Dendritic cell treated with granulocyte-macrophage colony-stimulating factor and Interleukin-4, amounts not matched to agents 40 ng/mL and 50 ng/mL, for 4 days (primary cell): ENCODE results near the gene MARK2.
A peak's percentile ranks its signal among the peaks of the same experiment; 100 is the strongest.

Source experiments
- H3K27ac Mint-ChIP-seq: one replicate; pipeline ENCODE4 v1.8.0; 2022; ENCODE audit warnings: mild to moderate bottlenecking, mixed read lengths
- H3K27me3 Mint-ChIP-seq: one replicate; pipeline ENCODE4 v1.8.0; 2022; ENCODE audit warnings: mild to moderate bottlenecking, mixed read lengths
- H3K36me3 Mint-ChIP-seq: one replicate; pipeline ENCODE4 v1.8.0; 2022; ENCODE audit warnings: low read depth, mixed read lengths
- H3K4me1 Mint-ChIP-seq: one replicate; pipeline ENCODE4 v1.8.0; 2022; ENCODE audit warnings: low read depth, mixed read lengths
- H3K4me3 Mint-ChIP-seq: one replicate; pipeline ENCODE4 v1.8.0; 2022; ENCODE audit warnings: mild to moderate bottlenecking, moderate library complexity, mixed read lengths
- H3K9me3 Mint-ChIP-seq: one replicate; pipeline ENCODE4 v1.8.0; 2022; ENCODE audit warnings: mixed read lengths
- intact Hi-C: fragments of 100-400 bp; cut with micrococcal nuclease; formaldehyde crosslinking; loops from one replicate; pipeline ENCODE4 v1.15.0; 2022

Gene MARK2

DNA sequence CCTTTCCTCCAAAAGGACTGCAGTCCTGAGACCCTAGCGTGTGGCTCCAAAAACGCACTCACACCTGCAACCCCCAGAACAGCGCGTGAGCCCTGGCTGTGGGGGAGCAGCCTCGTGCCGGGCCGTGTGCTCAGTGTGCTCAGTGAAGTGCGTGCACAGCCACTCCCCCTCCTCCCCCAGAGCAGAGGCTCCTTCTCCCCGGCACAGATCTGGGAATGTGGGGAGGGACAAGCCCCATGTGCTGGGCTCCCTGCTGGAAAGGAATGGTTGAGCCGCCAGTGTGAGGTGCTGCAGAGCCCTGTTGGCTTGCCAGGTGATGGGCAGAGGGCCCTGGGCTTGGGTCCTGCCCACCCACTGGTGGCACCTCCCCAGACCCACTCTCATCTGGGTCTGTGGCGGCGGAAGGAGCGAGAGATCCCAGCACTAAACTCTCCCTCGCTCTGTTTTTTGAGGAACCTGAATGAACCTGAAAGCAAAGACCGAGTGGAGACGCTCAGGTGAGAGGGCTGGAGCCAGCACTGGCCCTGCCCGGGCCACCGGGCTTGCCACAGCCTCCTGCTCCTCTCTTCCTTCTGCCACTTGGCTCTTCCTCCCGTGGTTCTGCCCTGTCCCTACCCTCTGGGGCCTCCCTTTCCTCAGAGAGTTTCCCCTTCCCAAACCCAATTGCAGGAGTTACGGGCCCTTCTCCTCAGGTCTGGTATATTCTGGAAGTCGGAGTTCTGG is 69.1 kb downstream of the MARK2 start:
- Mint-ChIP-seq H3K27ac (no peak overlapping the region), H3K9me3 (no peaks in the 10 kb centered on the region), H3K4me1 (peaks cover 32% of the 10 kb centered on the region), H3K36me3 (peaks cover 87% of the 10 kb centered on the region), H3K4me3 (no peak overlapping the region), H3K27me3 (no peaks in the 10 kb centered on the region)
- intact Hi-C loops = no loop called here

DNA sequence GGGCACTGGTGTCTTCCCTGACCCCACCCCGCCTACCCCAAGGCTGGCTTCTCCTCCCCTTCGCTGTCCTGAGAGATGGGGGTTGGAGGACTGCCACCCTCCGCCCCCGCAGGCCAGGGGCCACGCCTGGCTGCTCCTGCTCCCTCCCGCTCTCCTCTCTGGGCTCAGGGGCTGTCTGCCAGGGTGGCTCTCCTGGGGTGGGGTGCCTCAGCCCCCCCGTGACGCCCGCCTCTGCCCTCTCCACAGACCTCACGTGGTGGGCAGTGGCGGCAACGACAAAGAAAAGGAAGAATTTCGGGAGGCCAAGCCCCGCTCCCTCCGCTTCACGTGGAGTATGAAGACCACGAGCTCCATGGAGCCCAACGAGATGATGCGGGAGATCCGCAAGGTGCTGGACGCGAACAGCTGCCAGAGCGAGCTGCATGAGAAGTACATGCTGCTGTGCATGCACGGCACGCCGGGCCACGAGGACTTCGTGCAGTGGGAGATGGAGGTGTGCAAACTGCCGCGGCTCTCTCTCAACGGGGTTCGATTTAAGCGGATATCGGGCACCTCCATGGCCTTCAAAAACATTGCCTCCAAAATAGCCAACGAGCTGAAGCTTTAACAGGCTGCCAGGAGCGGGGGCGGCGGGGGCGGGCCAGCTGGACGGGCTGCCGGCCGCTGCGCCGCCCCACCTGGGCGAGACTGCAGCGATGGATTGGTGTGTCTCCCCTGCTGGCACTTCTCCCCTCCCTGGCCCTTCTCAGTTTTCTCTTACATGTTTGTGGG is 69.9 kb downstream of the MARK2 start:
- intact Hi-C loops = no loop called here

DNA sequence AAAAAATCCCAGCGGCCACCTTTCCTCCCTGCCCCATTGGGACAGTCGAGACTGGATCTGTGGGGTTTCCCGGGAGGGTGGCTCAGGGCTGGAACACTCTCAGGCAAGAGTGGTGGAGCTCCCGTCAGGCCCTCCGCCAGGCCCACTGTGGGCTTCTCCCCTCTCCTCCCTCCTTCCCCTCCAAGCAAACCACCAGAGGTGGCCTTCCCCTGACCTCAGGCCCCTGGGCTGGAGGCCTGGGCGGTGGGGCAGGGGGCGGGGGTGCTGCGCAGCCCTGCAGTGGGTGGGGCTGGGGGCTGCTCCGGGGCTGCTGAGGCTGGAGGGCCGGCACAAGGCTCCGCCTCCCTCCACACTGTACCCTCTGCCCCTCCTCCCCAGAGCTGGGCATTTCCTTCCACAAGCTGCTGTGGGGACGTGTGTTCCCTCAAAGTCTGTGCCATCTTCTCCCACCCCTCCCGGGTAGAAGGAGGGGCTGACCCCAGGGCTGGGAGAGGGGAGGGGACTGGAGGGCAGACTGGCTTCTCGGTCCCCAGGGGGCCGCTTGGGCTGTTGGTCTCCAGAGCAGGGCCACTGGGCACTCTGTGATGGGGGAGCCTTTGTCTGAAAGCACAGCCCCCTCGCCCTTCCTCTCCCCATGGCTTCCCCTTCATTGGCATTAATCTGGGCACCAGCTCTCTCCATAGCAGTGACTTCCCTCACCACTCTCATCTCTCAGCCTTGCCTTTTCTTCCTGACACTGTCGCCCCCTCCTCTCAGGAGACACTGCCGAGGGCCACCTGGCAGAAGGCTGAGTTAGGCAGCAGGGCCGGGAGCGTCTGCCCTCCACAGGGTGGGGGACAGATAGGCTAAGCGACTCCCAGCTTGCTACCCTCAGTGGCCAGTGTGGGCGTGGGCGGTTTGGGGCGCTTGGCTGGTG is 70.9 kb downstream of the MARK2 start:
- H3K4me1 Mint-ChIP-seq = peaks cover 32% of the 10 kb centered on the region
- peaks cover 74% of the 10 kb centered on the region for H3K36me3 Mint-ChIP-seq
- H3K27ac Mint-ChIP-seq = no peak overlapping the region
- no peak overlapping the region for H3K4me3 Mint-ChIP-seq
- peaks cover 15% of the 10 kb centered on the region for H3K27me3 Mint-ChIP-seq
- no peaks in the 10 kb centered on the region for H3K9me3 Mint-ChIP-seq
- intact Hi-C loops = no loop called here

More for the DNA sequence above, 69.9 kb downstream of the MARK2 start:
- Mint-ChIP-seq H3K4me1 (peaks cover 32% of the 10 kb centered on the region), H3K9me3 (no peaks in the 10 kb centered on the region), H3K27me3 (peaks cover 4% of the 10 kb centered on the region), H3K36me3 (peaks cover 83% of the 10 kb centered on the region), H3K27ac (no peak overlapping the region), H3K4me3 (no peak overlapping the region)

DNA sequence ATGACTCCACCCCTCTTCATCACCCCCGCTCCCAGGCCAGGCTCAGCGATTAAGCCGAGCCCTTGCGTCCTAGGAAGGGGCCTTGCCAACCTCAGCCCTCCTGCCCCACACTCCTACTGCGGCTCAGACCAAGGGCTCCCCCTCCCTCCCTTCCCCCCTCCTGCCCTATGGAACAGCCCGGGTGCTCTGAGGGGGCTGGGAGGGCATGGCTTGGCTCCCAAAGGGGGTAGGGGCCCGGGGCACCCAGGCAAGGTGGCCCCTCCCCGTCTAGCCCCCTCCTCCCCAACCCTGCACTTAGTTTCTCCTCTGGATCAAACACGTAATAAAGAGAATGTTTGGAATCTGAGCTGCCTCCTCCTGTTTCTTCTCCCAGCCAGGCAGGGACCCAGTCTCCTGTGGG is 71.8 kb downstream of the MARK2 start:
- H3K36me3 Mint-ChIP-seq = peaks cover 66% of the 10 kb centered on the region
- H3K27me3 Mint-ChIP-seq = peaks cover 21% of the 10 kb centered on the region
- intact Hi-C loops = no loop called here
- H3K27ac Mint-ChIP-seq = no peak overlapping the region
- H3K4me1 Mint-ChIP-seq = peaks cover 27% of the 10 kb centered on the region
- H3K9me3 Mint-ChIP-seq = no peaks in the 10 kb centered on the region
- no peak overlapping the region for H3K4me3 Mint-ChIP-seq

DNA sequence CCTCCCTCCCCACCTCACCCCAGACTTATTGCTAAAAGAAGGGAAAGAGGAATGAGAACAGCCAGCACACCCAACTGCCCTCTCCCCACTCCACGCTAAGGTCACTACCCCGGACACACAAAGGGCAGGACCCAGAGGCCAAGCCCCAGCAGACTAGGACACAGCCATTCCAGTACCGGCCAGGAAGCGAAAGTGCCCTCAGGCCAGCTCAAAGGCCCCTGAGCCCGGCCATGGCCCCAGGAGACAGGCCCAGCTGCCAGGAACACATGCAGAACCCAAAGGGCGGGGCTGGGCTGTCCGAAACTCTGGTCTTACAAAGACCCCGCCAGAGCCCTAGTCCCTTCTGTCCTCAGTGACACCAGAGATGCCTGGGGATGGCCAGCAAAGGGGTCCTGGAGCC is 72.5 kb downstream of the MARK2 start:
- Mint-ChIP-seq H3K27me3 (peaks cover 29% of the 10 kb centered on the region), H3K4me1 (peaks cover 29% of the 10 kb centered on the region), H3K9me3 (no peaks in the 10 kb centered on the region), H3K36me3 (peaks cover 58% of the 10 kb centered on the region), H3K27ac (no peak overlapping the region), H3K4me3 (no peak overlapping the region)
- intact Hi-C loops = no loop called here

DNA sequence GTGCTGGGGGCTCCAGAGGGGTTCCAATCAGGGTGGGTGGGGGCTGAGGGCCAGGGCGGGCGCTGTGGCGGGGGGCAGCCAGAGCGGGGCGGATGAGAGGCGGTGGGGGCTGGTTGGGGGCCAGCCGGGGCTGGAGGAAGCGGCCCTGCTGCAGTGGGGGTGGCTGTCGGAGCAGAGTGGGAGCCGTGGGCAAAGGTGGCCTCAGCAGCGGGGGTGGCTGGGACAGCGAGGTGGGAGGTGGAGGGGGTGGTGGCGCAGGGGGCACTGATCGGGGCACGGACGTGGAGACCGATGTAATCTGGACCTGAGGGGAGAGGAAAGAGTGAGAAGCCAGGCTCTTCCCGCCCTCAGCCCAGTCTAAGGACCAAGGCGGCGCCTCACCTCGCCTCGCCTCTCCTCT is 73.0 kb downstream of the MARK2 start:
- Mint-ChIP-seq H3K36me3 (peaks cover 54% of the 10 kb centered on the region), H3K27me3 (peaks cover 30% of the 10 kb centered on the region), H3K9me3 (no peaks in the 10 kb centered on the region), H3K4me1 (peaks cover 27% of the 10 kb centered on the region), H3K4me3 (no peak overlapping the region), H3K27ac (no peak overlapping the region)
- intact Hi-C loops = no loop called here

DNA sequence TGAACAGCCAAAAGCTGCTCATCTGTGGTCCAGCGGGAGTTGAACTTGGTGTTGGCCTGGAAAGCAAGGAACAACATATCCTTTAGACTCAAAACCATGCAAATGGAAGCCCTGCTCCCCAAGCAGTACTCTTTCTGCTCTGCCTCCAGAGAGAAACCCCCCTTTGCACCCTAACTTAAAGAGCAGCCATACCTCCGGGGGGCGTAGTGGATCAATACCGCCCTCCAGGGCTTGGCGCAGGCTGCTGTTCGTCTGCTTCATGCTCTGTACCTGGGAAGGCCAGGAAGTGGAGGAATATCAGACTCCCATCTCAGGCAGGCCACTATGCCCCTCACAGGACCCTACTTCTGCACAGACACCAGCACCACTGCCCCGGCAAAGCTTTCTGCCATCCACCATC is 73.8 kb downstream of the MARK2 start:
- Mint-ChIP-seq H3K4me3 (no peak overlapping the region), H3K27ac (no peak overlapping the region), H3K36me3 (peaks cover 46% of the 10 kb centered on the region), H3K9me3 (no peaks in the 10 kb centered on the region), H3K4me1 (peaks cover 24% of the 10 kb centered on the region), H3K27me3 (peaks cover 34% of the 10 kb centered on the region)
- intact Hi-C loops = no loop called here

DNA sequence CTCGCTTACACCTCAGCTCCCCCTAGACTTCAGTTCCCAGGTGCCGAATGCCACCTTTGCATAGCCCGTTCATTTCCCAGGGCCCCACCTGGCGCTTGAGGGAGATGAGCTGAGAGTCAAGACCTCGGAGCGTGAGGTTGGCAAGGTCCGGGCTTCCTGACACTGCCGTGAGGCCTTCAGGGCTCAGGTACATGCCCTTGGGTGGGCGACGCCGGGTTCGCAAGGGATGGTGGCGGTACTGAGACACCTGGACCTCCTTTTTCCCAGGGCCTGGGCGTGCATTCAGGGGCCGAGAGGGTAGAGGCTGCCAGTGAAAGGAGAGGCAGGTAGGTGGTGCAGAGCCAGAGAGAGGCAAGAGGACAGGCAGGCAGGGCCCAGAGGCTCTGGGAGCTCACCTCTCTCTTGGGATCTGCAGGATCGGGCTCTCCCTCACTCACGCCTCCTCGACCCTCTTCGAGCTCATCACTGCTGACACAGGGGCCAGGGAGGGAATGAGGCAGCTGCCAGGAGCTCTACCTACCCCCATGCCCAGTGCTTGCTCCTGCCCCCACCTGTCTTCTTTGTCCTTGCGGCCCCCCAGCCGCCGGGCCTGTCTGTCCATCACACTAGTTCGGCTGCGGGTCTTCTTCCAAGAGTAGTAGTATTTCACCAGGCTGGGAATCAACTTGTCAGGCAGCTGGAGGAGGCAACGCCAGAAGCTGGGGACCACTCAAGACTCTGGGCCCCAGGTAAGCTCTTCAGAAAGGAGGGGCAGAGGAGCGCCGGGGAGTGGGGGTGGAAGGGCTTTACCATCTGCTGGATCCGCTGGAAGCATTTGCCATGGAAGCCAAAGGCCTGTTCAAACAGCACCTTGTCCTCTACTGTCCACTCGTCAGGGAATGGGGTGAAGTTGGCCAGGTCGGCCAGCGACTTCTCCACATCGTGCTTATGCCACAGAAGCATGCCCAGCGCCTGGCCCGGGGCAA is 75.2 kb downstream of the MARK2 start:
- no peaks in the 10 kb centered on the region for H3K9me3 Mint-ChIP-seq
- no peak overlapping the region for H3K4me3 Mint-ChIP-seq
- H3K4me1 Mint-ChIP-seq = peaks cover 28% of the 10 kb centered on the region
- peaks cover 47% of the 10 kb centered on the region for H3K27me3 Mint-ChIP-seq
- intact Hi-C loops = no loop called here
- H3K27ac Mint-ChIP-seq = no peak overlapping the region
- H3K36me3 Mint-ChIP-seq = peaks cover 31% of the 10 kb centered on the region

DNA sequence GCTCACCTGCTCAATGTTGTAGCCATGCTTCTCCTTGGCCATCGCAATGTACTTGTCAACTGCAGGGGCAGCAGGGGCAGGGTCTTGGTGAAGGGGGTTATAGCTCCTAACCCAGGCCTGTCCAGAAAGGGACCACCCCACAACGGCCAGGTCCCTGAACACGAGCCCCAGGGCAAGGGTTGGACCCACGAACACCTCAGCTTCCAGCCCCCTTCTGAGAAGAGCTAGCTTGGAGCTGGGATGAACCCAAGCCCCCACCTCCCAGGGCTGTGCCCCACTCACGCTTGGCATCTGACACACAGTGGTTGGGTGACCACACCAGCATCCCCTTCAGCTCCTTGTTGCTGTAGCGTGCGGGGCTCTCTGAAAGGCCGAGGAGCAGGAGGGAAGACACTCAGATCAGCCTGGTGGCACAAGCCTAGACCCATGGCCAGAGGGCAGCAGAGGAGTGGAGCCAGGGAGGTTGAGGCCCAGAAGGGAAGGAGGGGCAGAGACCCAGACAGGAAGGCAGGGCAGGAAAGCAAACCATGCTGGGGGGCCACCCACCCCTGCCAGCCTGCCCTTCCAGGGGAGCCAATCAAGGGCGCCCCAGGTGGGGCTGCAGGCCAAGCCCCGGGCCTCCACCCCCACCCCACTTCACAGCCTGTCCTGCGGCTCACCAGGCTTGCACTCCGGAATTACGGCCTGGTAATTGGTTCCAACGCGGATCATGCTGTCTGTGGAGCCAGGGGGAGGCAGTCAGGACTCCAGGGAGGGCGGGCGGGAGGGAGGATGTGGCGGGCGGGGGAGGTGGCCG is 76.2 kb downstream of the MARK2 start:
- intact Hi-C loops = no loop called here
- H3K36me3 Mint-ChIP-seq = peaks cover 23% of the 10 kb centered on the region
- no peaks in the 10 kb centered on the region for H3K9me3 Mint-ChIP-seq
- H3K27ac Mint-ChIP-seq = no peak overlapping the region
- H3K27me3 Mint-ChIP-seq = peaks cover 57% of the 10 kb centered on the region
- no peak overlapping the region for H3K4me3 Mint-ChIP-seq
- H3K4me1 Mint-ChIP-seq = peaks cover 35% of the 10 kb centered on the region

DNA sequence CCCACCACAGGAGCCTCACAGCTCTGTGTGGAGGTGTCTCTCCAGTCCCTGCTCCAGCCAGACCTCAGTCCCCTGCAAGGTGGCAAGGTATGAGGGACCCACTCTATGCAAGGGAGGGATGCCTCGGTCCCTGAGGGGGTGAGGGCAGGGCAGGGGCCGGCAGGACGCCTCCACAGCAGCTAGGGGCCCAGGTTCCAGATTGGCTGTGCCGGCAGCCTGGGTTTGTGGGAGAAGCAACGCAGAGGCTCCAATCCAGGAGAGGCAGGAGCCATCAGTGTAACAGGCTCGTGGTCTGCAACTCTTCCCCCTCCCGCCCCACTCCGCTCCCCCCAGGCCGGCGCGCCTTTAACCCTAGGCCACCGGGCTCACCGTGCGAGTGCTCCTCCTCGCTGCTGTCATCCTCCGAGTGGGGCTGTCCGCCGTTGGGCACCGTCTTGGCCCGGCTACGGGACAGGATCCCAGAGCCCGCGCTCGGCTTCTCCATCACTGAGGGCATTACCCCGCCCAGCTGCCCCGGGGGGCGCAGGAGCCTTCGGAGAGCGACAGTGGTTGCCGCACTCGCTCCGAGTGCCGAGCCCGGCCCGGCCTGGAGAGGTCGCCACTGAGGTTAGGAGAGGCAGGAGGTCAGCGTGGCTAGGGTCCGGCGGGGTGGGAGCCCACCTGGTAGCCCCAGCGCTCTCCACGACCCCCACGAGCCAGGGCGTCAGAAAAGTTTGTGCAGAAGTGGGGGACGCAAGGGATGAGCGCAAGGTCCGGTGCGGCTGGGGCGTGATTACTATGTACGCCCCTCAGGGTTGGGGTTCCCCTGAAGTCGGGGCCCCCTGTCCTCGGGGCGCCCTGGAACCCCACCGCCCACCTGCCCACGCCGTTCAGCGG is 77.3 kb downstream of the MARK2 start:
- Mint-ChIP-seq H3K27ac (no peak overlapping the region), H3K36me3 (peaks cover 12% of the 10 kb centered on the region), H3K4me1 (peaks cover 35% of the 10 kb centered on the region), H3K27me3 (peaks cover 68% of the 10 kb centered on the region), H3K4me3 (peak overlapping the region; percentile 80), H3K9me3 (no peaks in the 10 kb centered on the region)
- intact Hi-C loops = no loop called here

DNA sequence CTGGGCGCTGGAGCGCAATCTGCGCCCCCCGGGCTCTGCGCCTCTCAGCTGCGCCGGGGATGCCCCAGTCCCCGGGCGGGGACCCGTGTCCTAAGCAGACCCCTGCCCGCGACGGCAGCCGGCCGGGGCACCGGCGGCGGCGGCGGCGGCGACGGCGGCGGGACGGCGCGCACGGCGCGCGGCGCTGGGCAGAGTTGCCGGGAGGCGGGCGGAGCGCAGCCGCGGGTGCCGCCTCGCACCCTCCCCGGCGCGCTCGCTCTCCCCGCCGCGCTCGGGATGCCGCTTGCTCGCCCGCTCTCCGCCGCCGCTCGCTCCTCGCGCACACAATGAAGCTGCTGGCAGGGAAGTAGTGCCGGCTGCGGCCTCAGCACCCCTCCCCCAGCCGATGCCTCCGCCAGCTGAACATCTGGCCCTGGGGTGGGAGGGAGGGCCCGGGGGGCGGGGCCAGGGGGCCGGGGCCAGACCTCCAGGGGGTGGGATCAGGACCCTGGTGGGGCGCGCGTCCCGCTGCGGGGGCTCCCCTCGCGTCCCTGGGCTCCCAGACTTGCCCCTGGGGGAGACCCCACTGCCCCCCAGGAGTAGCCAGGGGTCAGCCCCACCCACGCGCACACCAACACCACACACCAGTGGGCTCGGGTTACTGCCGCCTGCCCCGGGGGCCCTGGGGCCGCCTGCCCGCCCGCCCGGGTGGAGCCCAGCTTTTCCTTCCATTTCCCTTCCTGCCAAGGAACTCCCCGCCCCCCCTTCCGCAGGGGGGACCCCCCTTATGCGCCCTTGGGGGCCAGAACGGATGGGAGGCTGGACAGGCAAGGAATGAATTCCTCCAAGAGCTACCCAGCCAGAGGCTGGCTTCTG is 78.2 kb downstream of the MARK2 start, which contains the start of gene RCOR2:
RCOR2 (minus strand) TSS at position 328 of the 855 bp plus-strand sequence. CDS start 708 bp downstream, outside the sequence.
- intact Hi-C loops = no loop called here
- peaks cover 35% of the 10 kb centered on the region for H3K4me1 Mint-ChIP-seq

More for the DNA sequence above, 78.2 kb downstream of the MARK2 start, which contains the start of gene RCOR2:
- peak within 1 kb of the TSS; percentile 80 for H3K4me3 Mint-ChIP-seq
- H3K27me3 Mint-ChIP-seq = peaks cover 75% of the 10 kb centered on the region
- no peak within 1 kb of the TSS for H3K27ac Mint-ChIP-seq
- peaks cover 7% of the 10 kb centered on the region for H3K36me3 Mint-ChIP-seq
- H3K9me3 Mint-ChIP-seq = no peaks in the 10 kb centered on the region
